Naive thymus-derived CD8-positive, alpha-beta T cell (primary cell): ENCODE data around the gene LRRC7. TPM values are rescaled to one million over a fixed set of nuclear protein-coding genes. Genes with fewer than 3 reads are reported as not detected.
A peak's percentile ranks its signal among the peaks of the same experiment; 100 is the strongest.

Experiments used
- ATAC-seq, 2 donors: fragments of 150-1000 bp; cut with Tn5 transposase in 1 of 2; sonication (Bioruptor Pico), chemical (Tn5 transposase) in 1 of 2; 1 replicate in 1 of 2; 2 replicates in 1 of 2; pipeline ENCODE4 v1.10.0; 2021; ENCODE audit warnings: mild to moderate bottlenecking in 2 of 2, moderate library complexity in 2 of 2
- POLR2A ChIA-PET: fragments of 350-600 bp; sonication (Branson Sonifier 250); formaldehyde crosslinking; loops from one replicate; lab custom pipeline; 2021; ENCODE audit warnings: antibody characterized with exemption; lab: Charles Lee
- DNase-seq, 10 donors: peaks; one replicate each; pipeline versions ENCODE4 v3.0.0 to v3.0.0-alpha.2; 2020 to 2022
- H3K27ac Mint-ChIP-seq, 10 donors: one replicate each; pipeline ENCODE4 v1.8.0; 2020 to 2022; ENCODE audit warnings: mild to moderate bottlenecking in 10 of 10, mixed read lengths in 10 of 10, moderate library complexity in 4 of 10, inconsistent platforms in 1 of 10
- H3K27me3 Mint-ChIP-seq, 5 donors: one replicate each; pipeline ENCODE4 v1.8.0; 2021 to 2022; ENCODE audit warnings: mixed read lengths in 5 of 5
- H3K36me3 Mint-ChIP-seq, 3 donors: one replicate each; pipeline ENCODE4 v1.8.0; 2020 to 2022; ENCODE audit warnings: mixed read lengths in 3 of 3, mild to moderate bottlenecking in 2 of 3, inconsistent platforms in 1 of 3
- H3K4me1 Mint-ChIP-seq, 4 donors: one replicate each; pipeline ENCODE4 v1.8.0; 2021 to 2022; ENCODE audit warnings: mixed read lengths in 4 of 4
- H3K4me3 Mint-ChIP-seq, 10 donors: one replicate each; pipeline ENCODE4 v1.8.0; 2020 to 2022; ENCODE audit warnings: mild to moderate bottlenecking in 10 of 10, mixed read lengths in 10 of 10, moderate library complexity in 6 of 10, inconsistent platforms in 1 of 10
- H3K9me3 Mint-ChIP-seq, 9 donors: one replicate each; pipeline ENCODE4 v1.8.0; 2020 to 2022; ENCODE audit warnings: mixed read lengths in 9 of 9, mild to moderate bottlenecking in 3 of 9, inconsistent platforms in 1 of 9, moderate library complexity in 1 of 9
- polyA plus RNA-seq, 3 donors: library from polyadenylated mRNA; unstranded; fragments of 300-500 nt; fragmentation: Illumina TruSeq; gene quantifications; one replicate each; pipeline ENCODE4 v1.2.3, GENCODE V29; 2021
- total RNA-seq, 8 experiments: library from RNA in 2 of 8; stranded (reverse) in 2 of 8; gene quantifications; one replicate each; pipeline ENCODE4 v1.2.3 and lab custom pipeline; 2021 to 2026

The LRRC7 gene
- total and polyA plus RNA-seq, 5 experiments from 2014 or later: 0.13 to 1.5 (median 0.48) TPM

GRCh38 chr1:70117046-70117445 is 549.3 kb downstream of the LRRC7 start:
- H3K36me3 Mint-ChIP-seq: no peaks in the 10 kb centered on the region
- no peak overlapping the region for H3K27ac Mint-ChIP-seq
- DNase-seq (no peak), ATAC-seq (no peak)
- H3K4me3 Mint-ChIP-seq: no peak overlapping the region
- H3K9me3 Mint-ChIP-seq: peaks cover 0 to 8% (median 0%) of the 10 kb centered on the region in 9 donors
- POLR2A ChIA-PET: no interaction called here
- H3K27me3 Mint-ChIP-seq: peaks cover 0 to 20% (median 12%) of the 10 kb centered on the region in 5 donors
- H3K4me1 Mint-ChIP-seq: peaks cover 0 to 4% (median 0%) of the 10 kb centered on the region in 4 donors

GRCh38 chr1:70134148-70134547 is 566.4 kb downstream of the LRRC7 start:
- Mint-ChIP-seq H3K4me1 (peaks cover 0 to 3% (median 1%) of the 10 kb centered on the region in 4 donors), H3K9me3 (no peaks in the 10 kb centered on the region), H3K27me3 (peaks cover 0 to 14% (median 3%) of the 10 kb centered on the region in 5 donors), H3K36me3 (no peaks in the 10 kb centered on the region), H3K27ac (peak overlapping the region in 1 of 10 donors; percentile 40), H3K4me3 (no peak overlapping the region)
- no peak for DNase-seq
- POLR2A ChIA-PET: no interaction called here
- no peak for ATAC-seq

GRCh38 chr1:70140343-70140742 is 572.6 kb downstream of the LRRC7 start:
- POLR2A ChIA-PET: no interaction called here
- H3K4me3 Mint-ChIP-seq: no peak overlapping the region

DNA sequence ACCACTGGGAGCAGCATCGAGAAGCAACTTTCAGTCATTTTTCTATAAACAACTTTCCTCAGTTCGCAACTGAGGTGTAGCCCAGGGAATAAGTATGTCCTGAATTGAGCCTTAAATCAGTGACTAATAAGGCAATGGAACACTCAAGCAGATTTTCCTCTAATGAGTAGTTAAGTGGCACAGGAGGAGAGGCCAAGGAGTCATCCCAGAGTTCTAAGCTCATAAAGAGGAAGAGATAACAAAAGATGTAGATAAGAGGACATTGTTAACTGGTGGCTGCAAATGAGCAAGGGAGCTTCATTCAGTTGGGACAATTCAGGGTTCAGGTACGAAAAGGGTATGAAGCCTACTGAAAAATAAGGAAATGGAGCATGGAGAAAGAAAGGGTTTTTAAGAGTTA is 573.2 kb downstream of the LRRC7 start:
- no peaks in the 10 kb centered on the region for H3K9me3 Mint-ChIP-seq
- peaks cover 0 to 2% (median 0%) of the 10 kb centered on the region in 5 donors for H3K27me3 Mint-ChIP-seq
- no peaks in the 10 kb centered on the region for H3K4me1 Mint-ChIP-seq
- ATAC-seq (no peak), DNase-seq (no peak)
- POLR2A ChIA-PET: no interaction called here
- peak overlapping the region in 1 of 10 donors; percentile 31 for H3K27ac Mint-ChIP-seq
- no peak overlapping the region for H3K4me3 Mint-ChIP-seq
- peaks cover 0 to 10% (median 0%) of the 10 kb centered on the region in 3 donors for H3K36me3 Mint-ChIP-seq

More at GRCh38 chr1:70140343-70140742, 572.6 kb downstream of the LRRC7 start:
- Mint-ChIP-seq H3K9me3 (no peaks in the 10 kb centered on the region), H3K36me3 (peaks cover 0 to 6% (median 0%) of the 10 kb centered on the region in 3 donors), H3K27me3 (peaks cover 0 to 7% (median 0%) of the 10 kb centered on the region in 5 donors), H3K27ac (peak overlapping the region in 1 of 10 donors; percentile 57), H3K4me1 (no peaks in the 10 kb centered on the region)
- DNase-seq (no peak), ATAC-seq (no peak)

GRCh38 chr1:70142075-70142474 is 574.4 kb downstream of the LRRC7 start:
- DNase-seq: no peak
- no peak for ATAC-seq
- no peak overlapping the region for H3K27ac Mint-ChIP-seq
- POLR2A ChIA-PET: no interaction called here
- H3K4me1 Mint-ChIP-seq: no peaks in the 10 kb centered on the region
- no peak overlapping the region for H3K4me3 Mint-ChIP-seq
- peaks cover 0 to 18% (median 0%) of the 10 kb centered on the region in 3 donors for H3K36me3 Mint-ChIP-seq
- no peaks in the 10 kb centered on the region for H3K9me3 Mint-ChIP-seq
- H3K27me3 Mint-ChIP-seq: no peaks in the 10 kb centered on the region

DNA sequence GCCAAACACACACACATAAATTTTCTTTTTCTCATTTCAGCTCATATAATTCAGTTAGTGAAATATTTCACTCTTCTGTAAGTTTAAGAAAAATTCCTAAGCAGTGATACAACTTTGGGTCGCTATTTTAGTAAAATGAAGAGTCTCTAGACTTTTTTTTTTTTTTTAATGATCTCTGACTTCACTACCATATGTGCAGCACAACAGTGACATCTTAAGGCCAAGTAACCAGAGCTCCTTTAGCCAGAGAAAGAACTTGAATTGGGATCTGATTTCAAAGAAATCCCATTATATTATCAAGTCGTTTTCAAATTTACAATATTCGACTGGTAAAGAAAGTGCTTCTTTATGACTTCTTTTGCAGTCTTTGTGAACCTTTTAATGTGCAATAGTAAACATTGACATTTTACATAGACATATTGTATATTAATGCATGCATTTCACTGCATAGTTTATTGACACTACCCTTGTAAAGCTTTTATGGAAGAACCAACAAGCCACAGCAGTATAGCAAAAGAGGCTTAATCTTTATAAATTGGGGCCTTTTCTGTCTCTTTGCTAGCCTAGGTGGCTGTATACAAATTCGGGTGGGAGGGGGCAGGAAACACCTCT is 575.4 kb downstream of the LRRC7 start:
- Mint-ChIP-seq H3K27me3 (no peaks in the 10 kb centered on the region), H3K36me3 (peaks cover 0 to 29% (median 3%) of the 10 kb centered on the region in 3 donors), H3K4me3 (no peak overlapping the region), H3K4me1 (no peaks in the 10 kb centered on the region), H3K9me3 (no peaks in the 10 kb centered on the region), H3K27ac (peak overlapping the region in 1 of 10 donors; percentile 3)
- no peak for DNase-seq
- POLR2A ChIA-PET: no interaction called here
- no peak for ATAC-seq

- Mint-ChIP-seq H3K36me3 (peaks cover 4 to 52% (median 4%) of the 10 kb centered on the region in 3 donors), H3K4me1 (no peaks in the 10 kb centered on the region), H3K27me3 (no peaks in the 10 kb centered on the region), H3K4me3 (no peak overlapping the region), H3K27ac (no peak overlapping the region), H3K9me3 (no peaks in the 10 kb centered on the region)
- no peak for DNase-seq
- ATAC-seq: no peak
- POLR2A ChIA-PET: no interaction called here
Measured at GRCh38 chr1:70146488-70146887, 578.8 kb downstream of the LRRC7 start.

- H3K27ac Mint-ChIP-seq: no peak overlapping the region
- POLR2A ChIA-PET: no interaction called here
Measured at GRCh38 chr1:70150444-70150843, 582.7 kb downstream of the LRRC7 start.

GRCh38 chr1:70153739-70154138 is 586.0 kb downstream of the LRRC7 start:
- H3K27me3 Mint-ChIP-seq: no peaks in the 10 kb centered on the region
- no peaks in the 10 kb centered on the region for H3K4me1 Mint-ChIP-seq
- H3K27ac Mint-ChIP-seq: no peak overlapping the region
- POLR2A ChIA-PET: no interaction called here
- no peaks in the 10 kb centered on the region for H3K9me3 Mint-ChIP-seq
- DNase-seq (no peak), ATAC-seq (no peak)
- H3K36me3 Mint-ChIP-seq: peaks cover 2 to 45% (median 4%) of the 10 kb centered on the region in 3 donors
- no peak overlapping the region for H3K4me3 Mint-ChIP-seq

More at GRCh38 chr1:70150444-70150843, 582.7 kb downstream of the LRRC7 start:
- Mint-ChIP-seq H3K4me1 (no peaks in the 10 kb centered on the region), H3K4me3 (no peak overlapping the region), H3K27me3 (no peaks in the 10 kb centered on the region), H3K36me3 (peaks cover 4 to 67% (median 6%) of the 10 kb centered on the region in 3 donors), H3K9me3 (no peaks in the 10 kb centered on the region)
- DNase-seq (no peak), ATAC-seq (no peak)

GRCh38 chr1:70156529-70157120 is 588.9 kb downstream of the LRRC7 start:
- H3K27ac Mint-ChIP-seq: no peak overlapping the region
- POLR2A ChIA-PET: no interaction called here
- H3K9me3 Mint-ChIP-seq: no peaks in the 10 kb centered on the region
- peaks cover 6 to 43% (median 8%) of the 10 kb centered on the region in 3 donors for H3K36me3 Mint-ChIP-seq
- DNase-seq (no peak), ATAC-seq (no peak)
- no peaks in the 10 kb centered on the region for H3K27me3 Mint-ChIP-seq
- H3K4me3 Mint-ChIP-seq: no peak overlapping the region
- H3K4me1 Mint-ChIP-seq: no peaks in the 10 kb centered on the region

DNA sequence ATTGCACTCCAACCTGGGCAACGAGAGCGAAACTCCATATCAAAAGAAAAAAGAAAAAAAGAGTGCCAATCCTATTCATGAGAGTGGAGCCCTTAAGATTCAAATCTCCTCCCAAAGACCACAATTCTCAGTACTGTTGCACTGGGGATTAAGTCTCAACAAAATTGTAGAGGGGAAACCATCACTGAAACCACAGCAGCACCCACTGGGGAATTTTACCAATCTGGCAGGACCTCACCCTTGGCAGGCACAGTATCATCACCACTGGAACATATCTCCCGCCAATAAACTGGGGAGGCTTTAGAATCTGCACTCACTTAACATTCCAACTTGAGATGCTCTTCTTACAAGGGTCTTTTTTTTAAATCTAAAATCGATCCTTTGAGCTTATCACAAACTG is 596.6 kb downstream of the LRRC7 start:
- H3K27me3 Mint-ChIP-seq: no peaks in the 10 kb centered on the region
- H3K9me3 Mint-ChIP-seq: no peaks in the 10 kb centered on the region
- peaks cover 10 to 67% (median 19%) of the 10 kb centered on the region in 3 donors for H3K36me3 Mint-ChIP-seq
- POLR2A ChIA-PET: no interaction called here
- H3K27ac Mint-ChIP-seq: no peak overlapping the region
- H3K4me1 Mint-ChIP-seq: no peaks in the 10 kb centered on the region
- no peak overlapping the region for H3K4me3 Mint-ChIP-seq
- DNase-seq: no peak
- ATAC-seq: no peak

DNA sequence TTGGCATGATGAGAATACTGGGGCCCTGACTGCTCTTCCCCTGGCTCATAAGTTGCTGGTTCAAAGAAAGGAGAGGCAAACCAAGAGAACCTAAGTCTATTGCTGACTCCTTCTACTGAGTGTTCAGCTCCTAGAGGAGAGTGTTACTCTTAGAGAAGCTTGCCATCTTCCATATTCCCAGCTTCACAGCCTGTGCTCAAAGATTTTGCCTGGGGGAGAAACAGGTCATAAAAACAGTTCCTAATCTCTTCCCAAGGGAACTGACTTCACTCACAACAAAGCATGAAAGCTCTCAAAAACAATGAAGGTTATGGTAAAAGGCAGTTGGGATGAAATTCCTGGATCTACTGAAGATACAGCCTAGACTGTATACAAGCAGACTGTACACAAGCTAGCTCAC is 600.6 kb downstream of the LRRC7 start:
- ATAC-seq (no peak), DNase-seq (no peak)
- POLR2A ChIA-PET: no interaction called here
- H3K27me3 Mint-ChIP-seq: no peaks in the 10 kb centered on the region
- H3K4me1 Mint-ChIP-seq: peaks cover 0 to 2% (median 0%) of the 10 kb centered on the region in 4 donors
- H3K27ac Mint-ChIP-seq: no peak overlapping the region
- no peak overlapping the region for H3K4me3 Mint-ChIP-seq
- peaks cover 3 to 67% (median 26%) of the 10 kb centered on the region in 3 donors for H3K36me3 Mint-ChIP-seq
- no peaks in the 10 kb centered on the region for H3K9me3 Mint-ChIP-seq

DNA sequence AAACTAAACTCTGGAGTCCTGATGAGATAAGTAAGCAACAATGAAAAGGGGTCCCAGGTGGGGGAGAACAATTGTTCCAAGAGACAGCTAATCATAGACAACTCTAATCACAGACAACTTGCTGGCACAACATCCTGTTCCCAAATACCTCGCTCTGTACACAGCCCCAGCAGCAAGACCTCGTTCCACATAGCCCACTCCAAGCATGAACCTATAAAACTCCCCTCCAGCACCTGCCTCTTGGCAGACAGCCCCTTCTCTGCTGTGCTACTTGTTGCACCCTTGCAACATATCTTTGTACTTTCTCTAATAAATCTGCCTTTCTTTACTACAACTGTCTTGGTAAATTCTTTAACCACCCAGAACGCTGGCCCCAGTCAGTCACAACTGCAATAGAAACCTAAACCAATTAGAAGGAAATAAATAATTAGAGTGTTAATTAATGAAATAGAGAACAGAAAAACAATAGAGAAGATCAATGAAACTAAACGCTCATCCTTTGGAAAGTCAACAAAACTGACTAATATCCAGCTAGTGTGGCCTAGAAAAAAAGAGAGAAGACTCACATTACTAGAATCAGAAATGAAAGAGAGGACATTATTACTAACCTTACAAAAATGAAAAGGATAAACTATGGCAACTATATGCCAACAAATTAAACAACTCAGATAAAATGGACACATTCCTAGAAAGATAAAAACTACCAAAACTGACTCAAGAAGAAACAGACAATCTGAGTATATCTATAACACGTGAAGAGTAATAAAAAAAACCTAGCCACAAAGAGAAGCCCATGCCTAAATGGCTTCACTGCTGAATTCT is 601.5 kb downstream of the LRRC7 start:
- Mint-ChIP-seq H3K9me3 (no peaks in the 10 kb centered on the region), H3K27ac (peak overlapping the region in 1 of 10 donors; percentile 42), H3K4me3 (no peak overlapping the region), H3K27me3 (no peaks in the 10 kb centered on the region), H3K36me3 (peaks cover 0 to 66% (median 30%) of the 10 kb centered on the region in 3 donors), H3K4me1 (peaks cover 0 to 2% (median 0%) of the 10 kb centered on the region in 4 donors)
- DNase-seq (no peak), ATAC-seq (no peak)
- POLR2A ChIA-PET: no interaction called here
